SK-N-SH (cell line): ENCODE measurements around the gene ACTL10. TPM values are rescaled to one million over a fixed set of nuclear protein-coding genes. Genes with fewer than 3 reads are reported as not detected.

Experiments used
- CTCF ChIA-PET: fragments of 300-600, 350-600 bp; formaldehyde crosslinking; extraction: SDS; loops from one replicate; lab custom pipeline; 2021; lab: Yijun Ruan, JAX
- POLR2A ChIA-PET: fragments of 350-600 bp; sonication (Branson Sonifier 250); formaldehyde crosslinking; extraction: SDS; loops from one replicate; lab custom pipeline; 2020; ENCODE audit warnings: antibody characterized with exemption, inconsistent platforms; lab: Yijun Ruan, JAX
- DNase-seq: peaks from one replicate; pipeline ENCODE4 v3.0.0; 2012
- H2AFZ ChIP-seq: fragments of 200-600 bp; sonication (generic); 2 replicates; pipeline ENCODE4 v1.8.1; 2016; ENCODE audit warnings: antibody characterized with exemption, mild to moderate bottlenecking, low read depth
- H3F3A ChIP-seq: fragments of 200-600 bp; sonication (generic); replicated peaks from 2 replicates; pipeline ENCODE3; 2016; ENCODE audit warnings: antibody characterized with exemption, mild to moderate bottlenecking; ENCODE audit not compliant: insufficient read depth
- H3K27ac ChIP-seq, 2 experiments: fragments of 200-500 bp in 1 of 2; fragments of 200-600 bp in 1 of 2; sonication (Bioruptor generic) in 1 of 2; sonication (generic), shearing (Covaris generic) in 1 of 2; 2 replicates each; pipeline versions ENCODE4 v1.5.1 to v1.6.1; 2014 to 2016; ENCODE audit warnings: low read depth in 2 of 2, inconsistent platforms in 1 of 2, low read length in 1 of 2, mild to moderate bottlenecking in 1 of 2, mixed read lengths in 1 of 2
- H3K27me3 ChIP-seq: fragments of 200-600 bp; sonication (generic), shearing (Covaris generic); 2 replicates; pipeline ENCODE4 v1.6.1; 2016; ENCODE audit warnings: mixed run types; ENCODE audit not compliant: insufficient read depth
- H3K36me3 ChIP-seq, 2 experiments: fragments of 200-500 bp in 1 of 2; fragments of 200-600 bp in 1 of 2; sonication (Bioruptor generic) in 1 of 2; sonication (generic) in 1 of 2; replicated peaks in 1 of 2; 2 replicates each; pipeline versions ENCODE3 to v1.5.1; 2014 to 2016; ENCODE audit warnings: low read length in 1 of 2, mild to moderate bottlenecking in 1 of 2; ENCODE audit not compliant: insufficient read depth in 2 of 2, control insufficient read depth in 1 of 2
- H3K4me1 ChIP-seq, 2 experiments: fragments of 200-500 bp in 1 of 2; fragments of 200-600 bp in 1 of 2; sonication (Bioruptor generic) in 1 of 2; sonication (generic), shearing (Covaris generic) in 1 of 2; 2 replicates each; pipeline versions ENCODE4 v1.5.1 to v1.6.1; 2014 to 2016; ENCODE audit warnings: low read depth in 1 of 2, low read length in 1 of 2, mixed run types in 1 of 2; ENCODE audit not compliant: insufficient read depth in 2 of 2, control insufficient read depth in 1 of 2
- H3K4me2 ChIP-seq: fragments of 200-600 bp; sonication (generic), shearing (Covaris generic); 2 replicates; pipeline ENCODE4 v1.6.1; 2017; ENCODE audit warnings: mixed run types
- H3K4me3 ChIP-seq, 2 experiments: fragments of 200-500 bp in 1 of 2; fragments of 200-600 bp in 1 of 2; sonication (Bioruptor generic) in 1 of 2; sonication (generic), shearing (Covaris generic) in 1 of 2; 2 replicates each; pipeline versions ENCODE4 v1.5.1 to v1.8.1; 2014 to 2016; ENCODE audit warnings: low read depth in 2 of 2, inconsistent platforms in 1 of 2, low read length in 1 of 2, mild to moderate bottlenecking in 1 of 2, mixed read lengths in 1 of 2, moderate library complexity in 1 of 2
- H3K79me2 ChIP-seq: fragments of 200-600 bp; sonication (generic); 2 replicates; pipeline ENCODE4 v1.8.1; 2017; ENCODE audit warnings: mild to moderate bottlenecking; ENCODE audit not compliant: insufficient read depth
- H3K9ac ChIP-seq: fragments of 200-600 bp; sonication (generic); 2 replicates; pipeline ENCODE4 v1.6.1; 2017; ENCODE audit warnings: mixed run types
- H3K9me2 ChIP-seq: fragments of 200-600 bp; sonication (generic); 2 replicates; pipeline ENCODE4 v1.6.1; 2017; ENCODE audit warnings: mixed run types
- H3K9me3 ChIP-seq: fragments of 200-600 bp; sonication (generic); 2 replicates; pipeline ENCODE4 v1.6.1; 2017; ENCODE audit warnings: mixed run types, mild to moderate bottlenecking, moderate library complexity
- H4K20me1 ChIP-seq: fragments of 200-600 bp; sonication (generic); 2 replicates; pipeline ENCODE4 v1.6.1; 2017; ENCODE audit warnings: mild to moderate bottlenecking, mixed run types; ENCODE audit not compliant: insufficient read depth
- CTCF ChIP-seq: fragments of 200-600 bp; sonication (generic); IDR thresholded peaks from 2 replicates; pipeline ENCODE4 v1.6.1; 2017; ENCODE audit warnings: antibody characterized with exemption, mild to moderate bottlenecking, moderate library complexity
- FOSL2 ChIP-seq: IDR thresholded peaks from 2 replicates; pipeline ENCODE4 v1.4.0; 2012; ENCODE audit warnings: low read depth, mild to moderate bottlenecking, moderate library complexity, borderline replicate concordance
- JUND ChIP-seq: IDR thresholded peaks from 2 replicates; pipeline ENCODE4 v1.4.0; 2012
- RCOR1 ChIP-seq: fragments of 150-350 bp; IDR thresholded peaks from 2 replicates; pipeline ENCODE4 v1.6.1; 2017; ENCODE audit warnings: antibody characterized with exemption, low read length
- RXRA ChIP-seq: IDR thresholded peaks from 2 replicates; pipeline ENCODE4 v1.4.0; 2012; ENCODE audit warnings: low read depth, mild to moderate bottlenecking, borderline replicate concordance
- SMC3 ChIP-seq: IDR thresholded peaks from 2 replicates; pipeline ENCODE4 v1.6.1; 2012; ENCODE audit warnings: low read depth, low read length, improper control_type of control experiment
- USF1 ChIP-seq: IDR thresholded peaks from 2 replicates; pipeline ENCODE4 v1.4.0; 2012; ENCODE audit warnings: low read depth, borderline replicate concordance
- YY1 ChIP-seq: IDR thresholded peaks from 2 replicates; pipeline ENCODE4 v1.4.0; 2012; ENCODE audit warnings: low read depth, mild to moderate bottlenecking
- WGBS: methylation state at CpG from one replicate; pipeline ENCODE4 v1.1.6; 2017; ENCODE audit warnings: low lambda C conversion rate; 5-methylcytosine and 5-hydroxymethylcytosine counted together
- polyA plus RNA-seq, 3 experiments: library from polyadenylated mRNA; depleted of rRNA; stranded (reverse); fragments of >200 nt; gene quantifications; 2 replicates each; pipeline ENCODE4 v1.2.3, GENCODE V29; 2012

Gene ACTL10
- polyA plus RNA-seq, 1 of the 3 experiments (the other 2 are of a cell fraction) = 0.25 TPM

GRCh38 chr20:33655164-33655563 is 11.6 kb upstream of the ACTL10 start:
- 76% methylated on average over 4 of the region's 4 CpGs for WGBS
- no peak overlapping the region for H3K4me2 ChIP-seq
- H4K20me1 ChIP-seq = no peaks in the 10 kb centered on the region
- no peak overlapping the region for H3K4me3 ChIP-seq
- H3K27ac ChIP-seq = no peak overlapping the region
- H3K27me3 ChIP-seq = no peaks in the 10 kb centered on the region
- ChIA-PET POLR2A (interaction anchor here (0.7 to 2.8 kb wide), 5 partner anchors 9 to 205 kb away, joined by 3 to 17 read pairs (median 5); partner anchors contain the start of genes ACTL10 and PXMP4), CTCF (interaction anchor here (0.8 to 9.2 kb wide), 4 partner anchors 11 to 198 kb away, joined by 3 to 114 read pairs (median 42); partner anchors contain the start of genes ACTL10 and C20orf144)
- no peak for DNase-seq
- H3K9ac ChIP-seq = no peak overlapping the region
- H3K9me2 ChIP-seq = no peaks in the 10 kb centered on the region
- H3K4me1 ChIP-seq = peaks cover 0 to 22% of the 10 kb centered on the region in 2 experiments; a peak in 1 of 4 replicates
- H3F3A ChIP-seq = peaks cover 10% of the 10 kb centered on the region
- no peaks in the 10 kb centered on the region for H3K9me3 ChIP-seq
- H3K36me3 ChIP-seq = peaks cover 0 to 7% of the 10 kb centered on the region in 2 experiments
- TF ChIP-seq RXRA (no peak), SMC3 (no peak)
- H2AFZ ChIP-seq = no peak overlapping the region
- no peaks in the 10 kb centered on the region for H3K79me2 ChIP-seq

GRCh38 chr20:33656010-33656782 is 10.5 kb upstream of the ACTL10 start:
- Histone ChIP-seq H3K4me1 (peaks cover 0 to 14% of the 10 kb centered on the region in 2 experiments; a peak in 1 of 4 replicates), H3K9me3 (no peaks in the 10 kb centered on the region), H3K4me3 (no peak overlapping the region), H3F3A (peaks cover 10% of the 10 kb centered on the region), H3K27me3 (no peaks in the 10 kb centered on the region), H3K9me2 (no peaks in the 10 kb centered on the region), H3K9ac (no peak overlapping the region)
- DNase-seq = peak; percentile 23
- 96% methylated on average over 4 of the region's 10 CpGs for WGBS
- POLR2A ChIA-PET = no interaction called here
- CTCF ChIA-PET = interaction anchor here (1.0 to 9.2 kb wide), 3 partner anchors 10 to 240 kb away, joined by 3 to 114 read pairs (median 67); partner anchors contain the start of genes ACTL10 and C20orf144
- TF ChIP-seq YY1 = no peak
- TF ChIP-seq FOSL2 = no peak
- no peak for TF ChIP-seq RCOR1
- TF ChIP-seq CTCF = no peak
- TF ChIP-seq SMC3 = no peak
- TF ChIP-seq JUND = no peak
- TF ChIP-seq RXRA = no peak
- TF ChIP-seq USF1 = no peak
- TF ChIP-seq, all 33 proteins: peak for 0
- no peaks in the 10 kb centered on the region for H4K20me1 ChIP-seq
- no peak overlapping the region for H2AFZ ChIP-seq
- H3K79me2 ChIP-seq = no peaks in the 10 kb centered on the region
- H3K4me2 ChIP-seq = no peak overlapping the region
- H3K27ac ChIP-seq = no peak overlapping the region
- H3K36me3 ChIP-seq = peaks cover 0 to 7% of the 10 kb centered on the region in 2 experiments
